ENCODE measurements around the gene RAB3GAP1. TPM values are rescaled to one million over a fixed set of nuclear protein-coding genes. Genes with fewer than 3 reads are reported as not detected.

RAB3GAP1 gene
- total RNA-seq: 10 to 100 TPM; 55.5 to 59.7 TPM

GRCh38 chr2:135052042-135052876 is at the start of gene RAB3GAP1:
Gene RAB3GAP1 (plus strand): TSS chr2:135052292. CDS start chr2:135052308, 16 bp downstream.
- H3K36me3 Mint-ChIP-seq (ENCODE audit: low read depth): peaks cover 20% of the 10 kb centered on the region
- H3K27me3 Mint-ChIP-seq (ENCODE audit: low read depth): no peaks in the 10 kb centered on the region
- intact Hi-C loops (cut with micrococcal nuclease): loop anchor here (1.0 to 10.0 kb wide), 20 partner anchors 47 to 1330 kb away; partner anchors contain the start of genes CCNT2, DARS1, MCM6 and R3HDM1
- H3K4me1 Mint-ChIP-seq (ENCODE audit: low read depth): peaks cover 40% of the 10 kb centered on the region
- H3K9me3 Mint-ChIP-seq: no peaks in the 10 kb centered on the region
- DNase-seq: peak; percentile 97
- CTCF ChIA-PET: interaction anchor here (0.6 to 1.6 kb wide), 6 partner anchors 10 to 605 kb away, joined by 3 to 4 read pairs (median 3); no protein-coding TSS in a partner anchor
- H3K4me3 Mint-ChIP-seq: peak within 1 kb of the TSS; percentile 99
- peak within 1 kb of the TSS; percentile 100 for H3K27ac Mint-ChIP-seq

GRCh38 chr2:135002836-135003235 is 49.3 kb upstream of the RAB3GAP1 start:
- no peak overlapping the region for H3K27ac Mint-ChIP-seq
- CTCF ChIA-PET: interaction anchor here (1.7 to 2.7 kb wide), 3 partner anchors 10 to 795 kb away, joined by 4 to 9 read pairs (median 4); no protein-coding TSS in a partner anchor
- intact Hi-C loops (cut with micrococcal nuclease): loop anchor here (5.0 kb wide), 1 partner anchor 469 kb away; no protein-coding TSS in a partner anchor
- H3K9me3 Mint-ChIP-seq: no peaks in the 10 kb centered on the region
- H3K36me3 Mint-ChIP-seq (ENCODE audit: low read depth): no peaks in the 10 kb centered on the region
- H3K4me1 Mint-ChIP-seq (ENCODE audit: low read depth): peaks cover 5% of the 10 kb centered on the region
- no peak for DNase-seq
- H3K4me3 Mint-ChIP-seq: no peak overlapping the region
- peaks cover 12% of the 10 kb centered on the region for H3K27me3 Mint-ChIP-seq (ENCODE audit: low read depth)

GRCh38 chr2:135004005-135004746 is 47.9 kb upstream of the RAB3GAP1 start:
- peak; percentile 79 for DNase-seq
- CTCF ChIA-PET: interaction anchor here (0.5 to 3.7 kb wide), 36 partner anchors 8 to 822 kb away, joined by 3 to 36 read pairs (median 4); no protein-coding TSS in a partner anchor
- Mint-ChIP-seq H3K27me3 (ENCODE audit: low read depth) (peaks cover 12% of the 10 kb centered on the region), H3K36me3 (ENCODE audit: low read depth) (no peaks in the 10 kb centered on the region), H3K27ac (no peak overlapping the region), H3K9me3 (no peaks in the 10 kb centered on the region), H3K4me3 (no peak overlapping the region), H3K4me1 (ENCODE audit: low read depth) (peaks cover 5% of the 10 kb centered on the region)
- intact Hi-C loops (cut with micrococcal nuclease): loop anchor here (1.0 to 5.0 kb wide), 8 partner anchors 49 to 1380 kb away; partner anchors contain the start of genes R3HDM1, RAB3GAP1 and ZRANB3

- Mint-ChIP-seq H3K27me3 (ENCODE audit: low read depth) (peaks cover 12% of the 10 kb centered on the region), H3K36me3 (ENCODE audit: low read depth) (no peaks in the 10 kb centered on the region), H3K4me1 (ENCODE audit: low read depth) (peaks cover 9% of the 10 kb centered on the region), H3K27ac (no peak overlapping the region), H3K4me3 (no peak overlapping the region), H3K9me3 (no peaks in the 10 kb centered on the region)
- CTCF ChIA-PET: interaction anchor here (0.6 to 3.7 kb wide), 10 partner anchors 13 to 704 kb away, joined by 3 to 36 read pairs (median 4); partner anchors contain the start of gene MAP3K19
- DNase-seq: no peak
- intact Hi-C loops (cut with micrococcal nuclease): loop anchor here (2.0 to 5.0 kb wide), 3 partner anchors 47 to 525 kb away; partner anchors contain the start of genes R3HDM1, RAB3GAP1 and ZRANB3
Observed at GRCh38 chr2:135005753-135006152, 46.3 kb upstream of the RAB3GAP1 start.

GRCh38 chr2:135009339-135009738 is 42.8 kb upstream of the RAB3GAP1 start:
- DNase-seq: no peak
- no peaks in the 10 kb centered on the region for H3K9me3 Mint-ChIP-seq
- H3K27me3 Mint-ChIP-seq (ENCODE audit: low read depth): peaks cover 10% of the 10 kb centered on the region
- no peak overlapping the region for H3K4me3 Mint-ChIP-seq
- CTCF ChIA-PET: interaction anchor here (0.7 to 1.1 kb wide), 3 partner anchors 249 to 700 kb away, joined by 4 to 9 read pairs (median 4); no protein-coding TSS in a partner anchor
- peaks cover 6% of the 10 kb centered on the region for H3K4me1 Mint-ChIP-seq (ENCODE audit: low read depth)
- no peaks in the 10 kb centered on the region for H3K36me3 Mint-ChIP-seq (ENCODE audit: low read depth)
- intact Hi-C loops (cut with micrococcal nuclease): loop anchor here (5.0 kb wide), 1 partner anchor 158 kb away; no protein-coding TSS in a partner anchor
- no peak overlapping the region for H3K27ac Mint-ChIP-seq

GRCh38 chr2:135010200-135010942 is 41.7 kb upstream of the RAB3GAP1 start:
- no peaks in the 10 kb centered on the region for H3K9me3 Mint-ChIP-seq
- no peak overlapping the region for H3K27ac Mint-ChIP-seq
- CTCF ChIA-PET: interaction anchor here (0.6 to 1.1 kb wide), 5 partner anchors 218 to 741 kb away, joined by 3 to 9 read pairs (median 4); no protein-coding TSS in a partner anchor
- H3K4me1 Mint-ChIP-seq (ENCODE audit: low read depth): peaks cover 4% of the 10 kb centered on the region
- peaks cover 2% of the 10 kb centered on the region for H3K27me3 Mint-ChIP-seq (ENCODE audit: low read depth)
- H3K4me3 Mint-ChIP-seq: no peak overlapping the region
- H3K36me3 Mint-ChIP-seq (ENCODE audit: low read depth): no peaks in the 10 kb centered on the region
- no peak for DNase-seq
- intact Hi-C loops (cut with micrococcal nuclease): no loop called here

GRCh38 chr2:135011633-135012032 is 40.5 kb upstream of the RAB3GAP1 start:
- CTCF ChIA-PET: no interaction called here
- no peak overlapping the region for H3K4me3 Mint-ChIP-seq
- no peak overlapping the region for H3K27ac Mint-ChIP-seq
- no peak for DNase-seq
- intact Hi-C loops (cut with micrococcal nuclease): no loop called here
- peaks cover 3% of the 10 kb centered on the region for H3K9me3 Mint-ChIP-seq
- no peaks in the 10 kb centered on the region for H3K36me3 Mint-ChIP-seq (ENCODE audit: low read depth)
- H3K4me1 Mint-ChIP-seq (ENCODE audit: low read depth): peaks cover 4% of the 10 kb centered on the region
- no peaks in the 10 kb centered on the region for H3K27me3 Mint-ChIP-seq (ENCODE audit: low read depth)

- CTCF ChIA-PET: interaction anchor here (1.3 kb wide), 1 partner anchor 18 kb away, joined by 5 read pairs; no protein-coding TSS in a partner anchor
- peaks cover 7% of the 10 kb centered on the region for H3K9me3 Mint-ChIP-seq
- H3K4me1 Mint-ChIP-seq (ENCODE audit: low read depth): peaks cover 21% of the 10 kb centered on the region
- H3K36me3 Mint-ChIP-seq (ENCODE audit: low read depth): no peaks in the 10 kb centered on the region
- no peaks in the 10 kb centered on the region for H3K27me3 Mint-ChIP-seq (ENCODE audit: low read depth)
- intact Hi-C loops (cut with micrococcal nuclease): no loop called here
- H3K27ac Mint-ChIP-seq: no peak overlapping the region
- H3K4me3 Mint-ChIP-seq: no peak overlapping the region
- no peak for DNase-seq
Observed at GRCh38 chr2:135021618-135022017, 30.5 kb upstream of the RAB3GAP1 start.

GRCh38 chr2:135022952-135023880 is 28.9 kb upstream of the RAB3GAP1 start:
- Mint-ChIP-seq H3K27me3 (ENCODE audit: low read depth) (no peaks in the 10 kb centered on the region), H3K27ac (no peak overlapping the region), H3K9me3 (peaks cover 7% of the 10 kb centered on the region), H3K4me1 (ENCODE audit: low read depth) (peaks cover 21% of the 10 kb centered on the region), H3K4me3 (no peak overlapping the region), H3K36me3 (ENCODE audit: low read depth) (no peaks in the 10 kb centered on the region)
- DNase-seq: no peak
- CTCF ChIA-PET: interaction anchor here (1.1 kb wide), 1 partner anchor 29 kb away, joined by 3 read pairs; the partner anchor contains the start of gene RAB3GAP1
- intact Hi-C loops (cut with micrococcal nuclease): no loop called here

GRCh38 chr2:135023886-135024485 is 28.1 kb upstream of the RAB3GAP1 start:
- DNase-seq: no peak
- intact Hi-C loops (cut with micrococcal nuclease): no loop called here
- H3K36me3 Mint-ChIP-seq (ENCODE audit: low read depth): no peaks in the 10 kb centered on the region
- CTCF ChIA-PET: interaction anchor here (1.1 to 1.3 kb wide), 2 partner anchors 20 to 28 kb away, joined by 3 read pairs; partner anchors contain the start of gene RAB3GAP1
- H3K4me1 Mint-ChIP-seq (ENCODE audit: low read depth): peaks cover 21% of the 10 kb centered on the region
- no peak overlapping the region for H3K4me3 Mint-ChIP-seq
- H3K9me3 Mint-ChIP-seq: peaks cover 7% of the 10 kb centered on the region
- no peaks in the 10 kb centered on the region for H3K27me3 Mint-ChIP-seq (ENCODE audit: low read depth)
- no peak overlapping the region for H3K27ac Mint-ChIP-seq
